Measurements from ENCODE around the gene ING1. TPM values are rescaled to one million over a fixed set of nuclear protein-coding genes. Genes with fewer than 3 reads are reported as not detected.

The ING1 gene
- total and polyA plus RNA-seq, 8 donors, result 9.3 to 24.3 (median 21.7) TPM

GRCh38 chr13:110759710-110760109, 46.2 kb downstream of the ING1 start:
- H3K27ac ChIP-seq, result no peak overlapping the region
- intact Hi-C loops (cut with DNase I), result no loop called here
- ATAC-seq, result no peak

GRCh38 chr13:110760611-110761010, 47.1 kb downstream of the ING1 start:
- intact Hi-C loops (cut with DNase I), result no loop called here

More at GRCh38 chr13:110759710-110760109, 46.2 kb downstream of the ING1 start:
- Histone ChIP-seq H3K36me3 (no peaks in the 10 kb centered on the region), H3K4me1 (no peaks in the 10 kb centered on the region), H3K4me3 (no peak overlapping the region), H3K9me3 (no peaks in the 10 kb centered on the region), H3K27me3 (no peaks in the 10 kb centered on the region)
- TF ChIP-seq CTCF (IDR thresholded peaks at IDR 0.05), result no peak
- no peak for DNase-seq

GRCh38 chr13:110766671-110767430, 53.4 kb downstream of the ING1 start:
- Histone ChIP-seq H3K27me3 (no peaks in the 10 kb centered on the region), H3K4me1 (no peaks in the 10 kb centered on the region), H3K27ac (no peak overlapping the region), H3K36me3 (no peaks in the 10 kb centered on the region), H3K4me3 (no peak overlapping the region), H3K9me3 (no peaks in the 10 kb centered on the region)
- intact Hi-C loops (cut with DNase I), result no loop called here
- DNase-seq, result no peak
- no peak for TF ChIP-seq CTCF (IDR thresholded peaks at IDR 0.05)
- ATAC-seq, result no peak

More at GRCh38 chr13:110760611-110761010, 47.1 kb downstream of the ING1 start:
- Histone ChIP-seq H3K36me3 (no peaks in the 10 kb centered on the region), H3K27me3 (no peaks in the 10 kb centered on the region), H3K27ac (no peak overlapping the region), H3K9me3 (no peaks in the 10 kb centered on the region), H3K4me3 (no peak overlapping the region), H3K4me1 (no peaks in the 10 kb centered on the region)
- no peak for TF ChIP-seq CTCF (IDR thresholded peaks at IDR 0.05)
- DNase-seq (no peak), ATAC-seq (no peak)

- no peak for TF ChIP-seq CTCF (IDR thresholded peaks at IDR 0.05)
- H3K36me3 ChIP-seq, result no peaks in the 10 kb centered on the region
- DNase-seq (no peak), ATAC-seq (no peak)
- H3K4me3 ChIP-seq, result no peak overlapping the region
- no peaks in the 10 kb centered on the region for H3K9me3 ChIP-seq
- H3K27ac ChIP-seq, result no peak overlapping the region
- H3K4me1 ChIP-seq, result no peaks in the 10 kb centered on the region
- H3K27me3 ChIP-seq, result no peaks in the 10 kb centered on the region
- intact Hi-C loops (cut with DNase I), result no loop called here
These were observed 54.0 kb downstream of the ING1 start for GRCh38 chr13:110767476-110767875.

- ATAC-seq (no peak), DNase-seq (no peak)
- TF ChIP-seq CTCF (IDR thresholded peaks at IDR 0.05), result no peak
- Histone ChIP-seq H3K4me1 (no peaks in the 10 kb centered on the region), H3K27me3 (no peaks in the 10 kb centered on the region), H3K36me3 (no peaks in the 10 kb centered on the region), H3K9me3 (no peaks in the 10 kb centered on the region), H3K27ac (no peak overlapping the region), H3K4me3 (no peak overlapping the region)
- intact Hi-C loops (cut with DNase I), result no loop called here
These were observed 55.6 kb downstream of the ING1 start for GRCh38 chr13:110769097-110769496.

Measured in left lung (tissue), 10 donors.